C1 segment of cervical spinal cord (tissue), 14 donors: Measurements from ENCODE around the gene FOXJ3.

Experiments used
- DNase-seq, 14 donors: peaks; one replicate each; lab custom pipeline; 2025; lab: John Stamatoyannopoulos, UW

Gene FOXJ3

DNA sequence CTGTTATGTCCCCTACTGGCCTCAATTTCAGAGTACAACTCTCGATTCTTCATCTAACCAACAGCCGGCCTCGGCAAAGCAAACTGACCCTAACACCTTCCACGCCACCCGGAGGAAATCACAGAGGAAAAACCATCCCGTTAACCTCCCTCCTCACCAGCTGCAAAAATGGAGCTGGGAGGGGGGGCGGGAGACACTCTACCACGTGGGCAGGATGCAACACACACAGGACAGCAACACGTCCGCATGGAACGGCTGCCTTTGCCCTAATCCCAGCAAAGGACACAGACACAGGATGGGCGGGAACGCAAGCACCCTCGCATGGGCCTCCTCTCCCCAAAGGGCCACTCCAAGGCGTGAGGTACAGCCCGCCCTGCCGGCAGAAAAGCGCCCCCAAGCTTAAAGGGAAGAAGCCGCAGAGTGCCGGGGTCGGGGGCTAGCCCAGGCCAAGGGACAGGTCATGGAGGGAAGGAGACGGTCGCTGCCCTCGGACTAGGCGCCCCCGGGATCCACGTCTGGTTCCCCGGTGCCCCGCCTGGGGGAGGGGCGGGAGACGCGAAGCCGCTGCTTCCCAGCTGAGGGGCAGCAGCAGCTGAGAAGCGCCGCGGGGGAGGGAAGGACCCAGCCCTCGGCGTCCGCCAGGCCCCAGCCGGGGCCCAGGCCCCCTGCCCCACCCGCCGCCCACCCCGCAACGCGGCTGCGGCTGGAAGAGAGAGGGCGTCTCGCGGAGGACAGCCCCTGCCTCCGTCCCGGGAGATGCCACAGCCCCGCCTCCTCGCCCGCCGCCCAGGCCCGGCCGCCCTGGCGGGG, 590 bp downstream of the FOXJ3 start:
- DNase-seq: peak in 13 of 14 donors; percentile 45 to 84 (median 69)

DNA sequence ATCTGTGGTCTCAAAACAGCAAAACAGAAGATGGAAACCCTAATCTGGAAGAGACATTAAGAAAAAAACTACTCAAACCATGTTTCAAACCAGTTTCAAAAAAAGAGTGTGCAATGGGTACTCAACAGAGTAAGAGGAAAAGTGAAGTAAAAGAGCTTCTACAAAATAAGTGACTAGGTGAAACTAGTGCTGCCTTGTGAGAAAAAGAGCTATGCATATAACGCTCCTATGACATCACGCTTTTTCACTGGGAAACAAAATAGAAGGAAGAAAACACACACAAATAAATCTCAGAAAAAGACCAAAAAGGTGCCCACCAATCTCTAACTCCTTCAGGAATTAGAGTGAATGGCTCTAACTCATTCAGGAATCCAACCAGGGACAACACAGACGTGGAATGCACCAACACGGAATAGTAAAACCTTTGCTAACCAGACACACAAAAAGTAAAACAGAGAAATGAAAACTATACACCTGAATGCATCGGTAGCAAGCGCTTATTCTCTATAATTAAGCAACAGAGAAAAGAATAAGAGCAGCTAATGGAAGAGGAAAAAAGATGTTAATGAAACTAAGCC, 1.3 kb downstream of the FOXJ3 start:
- DNase-seq: no peak

DNA sequence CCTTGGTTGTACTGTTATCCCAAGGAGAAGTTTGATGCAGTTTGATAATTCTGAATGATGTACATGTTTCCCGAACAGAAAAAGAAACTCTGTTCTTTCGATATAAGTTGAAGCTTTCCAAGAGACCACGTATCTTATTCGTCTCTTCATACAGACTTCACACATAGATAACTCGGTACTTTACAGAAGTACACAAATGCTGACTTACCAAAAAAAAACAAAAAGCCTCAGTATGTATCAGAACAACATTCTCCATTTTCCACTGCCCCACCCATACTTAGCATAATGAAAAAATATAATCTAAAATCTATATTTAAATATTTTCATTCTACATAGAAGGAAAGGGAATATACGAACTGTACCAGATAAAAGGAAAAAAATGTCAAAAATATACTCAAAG, 2.2 kb downstream of the FOXJ3 start:
- DNase-seq: no peak

DNA sequence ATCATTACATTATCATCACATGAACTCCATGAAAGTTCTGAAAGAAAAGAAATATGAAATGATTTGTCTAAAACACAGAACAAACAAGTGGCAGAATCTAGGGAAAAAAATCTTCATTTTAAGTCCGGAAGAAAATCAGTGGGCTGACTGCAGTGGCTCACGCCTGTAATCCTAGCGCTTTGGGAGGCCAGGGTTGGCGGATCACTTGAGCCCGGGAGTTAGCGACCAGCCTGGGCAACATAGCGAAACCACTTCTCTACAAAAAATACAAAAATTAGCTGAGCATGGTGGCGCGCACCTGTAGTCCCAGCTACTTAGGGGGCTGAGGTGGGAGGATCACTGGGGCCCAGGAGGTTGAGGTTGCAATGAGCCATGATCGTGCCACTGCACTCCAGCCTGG, 4.8 kb downstream of the FOXJ3 start:
- DNase-seq: no peak

DNA sequence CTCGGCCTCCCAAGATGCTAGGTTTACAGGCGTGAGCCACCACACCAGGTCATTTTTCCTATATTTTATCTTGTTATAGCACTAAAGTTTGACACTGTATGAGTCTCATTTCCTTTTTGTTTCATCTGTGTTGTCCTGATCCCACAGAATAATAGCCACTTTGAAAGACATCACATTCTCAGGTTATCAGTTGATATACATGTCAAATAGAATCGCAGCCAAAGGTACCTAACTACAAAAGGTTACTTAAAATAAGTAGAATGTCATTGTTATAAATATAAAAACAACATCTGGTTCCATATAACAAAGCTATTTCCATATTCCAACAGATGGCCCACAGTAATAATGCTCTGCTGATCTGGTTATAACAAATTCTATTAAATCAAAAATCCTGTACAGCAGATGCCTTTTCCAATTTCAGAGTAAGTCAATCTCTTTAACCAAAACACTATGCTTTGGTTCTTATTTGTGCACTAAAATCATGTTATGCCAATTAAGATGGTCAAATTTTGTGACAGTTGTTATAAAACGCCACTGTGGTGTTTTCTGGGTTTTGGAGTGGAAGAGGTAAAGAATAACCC, 6.0 kb downstream of the FOXJ3 start:
- DNase-seq: no peak

DNA sequence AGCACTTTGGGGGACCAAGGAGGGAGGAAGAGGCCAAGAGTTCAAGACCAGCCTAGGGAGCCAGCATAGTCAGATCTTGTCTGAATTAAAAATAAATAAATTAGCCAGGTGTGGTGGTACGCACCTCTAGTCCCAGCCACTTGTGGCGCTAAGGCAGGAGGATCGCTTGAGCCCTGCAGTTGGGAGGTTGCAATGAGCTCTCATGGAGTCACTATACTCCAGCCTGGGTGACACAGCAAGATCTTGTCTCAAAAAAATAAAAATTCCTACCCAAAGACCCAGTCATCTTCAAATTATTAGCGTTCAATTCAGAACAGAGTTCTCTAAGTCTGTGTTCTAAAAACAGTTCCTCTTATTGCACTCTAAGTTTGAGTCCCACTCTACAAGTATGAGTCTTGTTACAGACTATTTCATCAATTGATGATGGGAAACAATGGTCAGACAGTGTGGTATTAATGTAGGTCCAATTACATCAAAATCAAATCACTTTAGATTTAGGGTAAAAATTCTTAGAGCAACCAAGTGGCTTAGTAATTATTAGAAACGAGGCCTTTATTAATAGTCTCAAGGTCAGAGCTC, 6.9 kb downstream of the FOXJ3 start:
- DNase-seq: no peak

DNA sequence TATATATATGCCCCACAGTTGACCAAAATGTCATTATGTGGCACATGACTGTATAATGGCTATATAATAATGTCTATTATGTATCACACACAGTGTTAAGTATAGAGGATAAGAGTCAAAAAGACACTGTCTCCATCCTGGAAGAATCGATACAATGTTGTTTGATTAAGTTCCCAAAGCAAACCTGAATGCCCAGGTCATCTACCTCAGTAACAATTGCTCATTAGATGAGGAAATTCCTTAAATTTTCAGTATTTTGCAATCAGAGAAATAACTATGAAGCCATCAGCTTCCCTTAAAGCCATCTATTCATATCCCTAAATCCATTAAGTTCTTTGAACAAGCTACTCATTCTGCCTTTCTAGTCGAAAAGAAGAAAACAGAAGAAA, 10.0 kb downstream of the FOXJ3 start:
- DNase-seq: no peak

DNA sequence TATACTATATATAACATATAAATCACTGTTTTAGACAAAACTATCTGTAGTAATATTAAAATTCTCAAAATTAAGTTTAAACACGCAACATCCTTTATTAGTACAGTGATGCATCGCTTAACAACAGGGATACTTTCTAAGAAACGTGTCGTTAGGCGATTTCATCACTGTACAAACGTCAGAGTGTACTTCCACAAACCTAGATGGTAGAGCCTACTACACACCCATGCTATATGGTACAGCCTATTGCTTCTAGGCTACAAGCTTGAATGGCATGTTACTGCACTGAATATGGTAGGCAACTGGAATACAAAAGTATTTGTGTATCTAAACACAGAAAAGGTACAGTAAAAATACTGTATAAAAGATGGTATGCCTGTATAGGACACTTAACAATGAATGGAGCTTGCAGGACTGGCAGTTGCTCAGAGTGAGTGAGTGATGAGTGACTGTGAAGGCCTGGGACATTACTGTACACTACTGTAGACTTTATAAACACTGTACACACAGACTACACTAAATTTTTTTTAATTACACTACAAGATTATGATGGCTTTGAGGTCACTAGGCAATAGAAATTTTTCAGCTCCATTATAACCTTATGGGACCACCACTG, 10.5 kb downstream of the FOXJ3 start:
- DNase-seq: no peak

DNA sequence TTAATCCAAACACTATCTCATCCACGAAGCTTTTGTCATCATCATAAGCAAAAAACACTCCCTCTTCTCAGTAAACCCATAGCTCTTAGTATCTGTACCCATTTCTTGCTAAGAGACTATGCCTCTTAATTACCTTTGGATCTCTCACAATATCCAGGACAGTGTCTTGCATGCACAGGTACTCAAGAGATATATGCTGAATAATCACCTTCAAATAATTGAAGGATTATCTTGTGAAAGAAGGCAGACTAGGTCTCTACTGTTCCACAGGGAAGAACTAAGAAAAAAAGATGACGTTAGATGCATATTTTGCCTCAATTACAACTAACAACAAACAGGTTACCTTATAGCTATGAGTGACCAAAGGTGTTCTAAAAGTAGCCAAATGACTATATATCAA, 11.5 kb downstream of the FOXJ3 start:
- no peak for DNase-seq

DNA sequence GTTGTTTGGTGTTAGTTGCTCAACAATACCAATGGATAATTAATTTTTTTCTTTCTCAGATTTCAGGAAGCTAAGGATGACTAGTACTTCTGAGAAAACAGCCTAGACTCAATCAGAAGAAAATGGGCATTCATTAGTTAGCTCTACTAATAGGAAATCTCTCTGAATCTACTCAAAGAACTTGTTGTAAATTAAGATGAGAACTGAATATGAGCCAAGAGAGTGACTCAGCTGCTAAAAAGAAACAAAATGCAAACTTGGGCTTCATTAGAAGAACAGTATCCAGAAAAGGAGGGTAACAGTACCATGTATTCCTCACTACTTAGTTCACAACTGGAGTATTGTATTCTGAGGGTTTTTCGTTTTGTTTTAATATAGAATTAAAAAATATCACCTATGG, 12.5 kb downstream of the FOXJ3 start:
- no peak for DNase-seq

DNA sequence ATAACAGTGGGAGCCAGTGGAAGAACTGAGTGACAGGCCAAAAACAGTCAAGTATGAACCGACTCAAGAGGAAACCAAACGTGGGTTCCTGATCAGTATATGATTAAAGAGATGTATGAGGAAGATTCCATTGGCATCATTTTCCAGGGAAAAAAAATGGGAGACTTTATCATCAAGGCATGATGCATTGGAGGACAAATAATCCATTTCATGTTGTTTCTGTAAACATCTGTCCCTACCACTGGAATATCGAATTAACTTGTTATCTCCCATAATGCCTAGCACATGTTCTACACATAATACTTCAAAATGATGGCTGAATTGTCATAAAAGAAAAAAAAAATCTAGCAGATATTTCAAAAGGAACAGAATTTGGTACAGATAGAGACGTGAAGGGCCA, 13.3 kb downstream of the FOXJ3 start:
- no peak for DNase-seq

DNA sequence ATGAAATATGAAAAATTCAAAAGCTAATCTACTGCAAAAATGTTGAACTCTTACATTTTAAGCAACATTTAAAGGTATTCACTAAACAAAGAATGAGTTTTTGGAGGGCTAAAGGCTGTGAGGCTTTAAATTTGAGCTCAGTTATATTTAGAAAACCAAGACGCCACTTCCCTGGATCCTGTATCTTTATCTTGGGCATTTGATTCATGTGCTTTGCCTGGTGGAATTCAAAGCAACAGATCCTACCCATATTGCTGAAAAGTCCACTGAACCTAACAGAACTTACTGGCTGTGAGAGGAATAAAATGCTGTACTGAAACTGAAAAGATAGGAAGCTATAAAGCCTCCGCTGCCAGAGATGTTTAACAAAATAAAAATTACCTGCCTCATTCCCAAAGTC, 14.3 kb downstream of the FOXJ3 start:
- no peak for DNase-seq

DNA sequence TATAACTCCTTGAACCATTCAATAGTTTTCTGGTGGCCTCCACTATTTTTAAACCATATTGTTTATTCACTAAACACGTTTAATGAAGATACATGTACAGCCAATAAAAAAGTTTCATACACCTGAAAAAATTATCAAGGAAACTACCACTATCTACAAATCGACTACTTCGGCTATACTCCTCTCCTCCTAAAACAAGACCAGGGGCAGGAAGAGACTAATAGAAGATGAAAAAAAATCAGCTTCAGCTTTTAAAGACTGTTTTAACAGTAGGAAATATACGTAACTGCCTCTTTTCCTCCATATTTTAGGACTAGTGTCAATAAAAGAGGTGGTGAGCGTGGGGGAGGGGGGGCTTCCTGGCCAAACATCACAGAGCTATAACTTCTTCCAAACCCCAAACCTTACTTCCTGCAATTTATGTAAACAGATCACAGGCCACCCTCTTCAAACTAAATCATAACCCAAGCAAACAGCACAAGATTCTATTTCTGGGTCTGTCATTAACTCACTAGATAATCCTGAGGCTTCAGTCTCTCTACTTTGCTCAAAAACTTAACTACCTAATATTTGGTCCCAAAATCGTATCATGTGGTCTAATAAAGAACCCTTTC, 15.1 kb downstream of the FOXJ3 start:
- no peak for DNase-seq

DNA sequence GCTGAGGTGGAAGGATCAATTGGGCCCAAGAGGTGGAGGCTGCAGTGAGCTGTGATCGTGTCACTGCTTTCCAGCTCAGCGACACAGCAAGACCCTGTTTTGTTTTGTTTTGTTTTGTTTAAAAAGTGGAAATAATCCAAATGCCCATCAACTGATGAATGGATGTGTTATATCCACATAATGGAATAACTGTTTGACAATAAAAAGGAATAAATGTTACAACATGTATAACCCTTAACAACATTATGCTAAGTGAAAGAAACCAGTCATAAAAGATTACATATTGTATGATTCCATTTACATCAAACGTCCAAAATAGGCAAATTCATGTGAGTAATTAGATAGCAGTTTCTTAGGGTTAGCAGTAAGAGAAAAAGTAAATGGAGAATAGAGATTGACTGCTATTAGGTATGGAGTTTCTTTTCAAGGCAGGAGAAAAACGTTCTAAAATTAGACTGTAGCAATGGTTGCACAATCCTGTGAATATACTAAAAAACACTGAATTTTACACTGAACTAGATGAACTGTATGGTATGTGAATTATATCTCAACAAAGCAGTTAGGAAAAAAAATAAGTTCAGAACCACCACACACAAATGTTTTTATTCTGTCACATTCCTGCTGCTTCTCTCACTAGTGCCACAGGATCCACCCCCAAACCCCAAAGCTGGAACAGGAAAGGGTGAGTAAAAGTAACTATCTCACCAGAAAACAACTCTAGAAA, 15.7 kb downstream of the FOXJ3 start:
- peak in 1 of 14 donors; percentile 5 for DNase-seq

DNA sequence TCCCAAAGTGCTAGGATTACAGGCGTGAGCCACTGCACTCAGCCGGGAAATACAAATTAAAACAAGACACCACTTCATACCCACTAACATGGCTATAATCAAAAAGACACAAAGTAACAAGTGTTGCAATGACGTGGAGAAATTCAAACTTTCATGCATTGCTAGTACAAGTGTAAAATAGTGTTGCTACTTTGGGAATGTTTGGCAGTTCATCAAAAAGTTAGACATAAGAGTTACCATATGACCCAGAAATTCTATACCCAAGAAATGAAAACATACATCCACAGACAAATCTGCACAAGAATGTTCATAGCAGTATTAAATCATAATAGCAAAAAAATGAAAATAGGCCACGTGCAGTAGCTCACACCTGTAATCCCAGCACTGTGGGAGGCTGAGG, 16.4 kb downstream of the FOXJ3 start:
- no peak for DNase-seq

DNA sequence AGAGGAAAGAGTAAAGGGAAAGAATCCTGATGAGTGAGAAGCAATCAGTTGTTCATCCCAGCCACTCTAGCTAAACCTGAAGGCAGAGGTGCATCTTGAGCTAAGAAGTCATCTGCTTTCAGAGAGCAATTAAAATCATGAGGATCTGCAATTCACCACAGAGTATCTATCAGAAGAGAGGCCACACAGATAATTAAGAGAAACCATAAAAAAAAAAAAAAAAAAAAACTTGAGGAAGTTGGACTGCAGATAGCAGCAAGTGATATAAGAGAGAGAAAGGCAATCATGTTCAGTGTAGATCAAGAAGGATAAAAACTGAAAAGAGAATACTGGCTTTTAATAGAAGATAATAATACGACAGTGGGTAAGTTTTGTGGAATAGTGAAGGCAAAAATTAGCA, 17.7 kb downstream of the FOXJ3 start:
- no peak for DNase-seq

DNA sequence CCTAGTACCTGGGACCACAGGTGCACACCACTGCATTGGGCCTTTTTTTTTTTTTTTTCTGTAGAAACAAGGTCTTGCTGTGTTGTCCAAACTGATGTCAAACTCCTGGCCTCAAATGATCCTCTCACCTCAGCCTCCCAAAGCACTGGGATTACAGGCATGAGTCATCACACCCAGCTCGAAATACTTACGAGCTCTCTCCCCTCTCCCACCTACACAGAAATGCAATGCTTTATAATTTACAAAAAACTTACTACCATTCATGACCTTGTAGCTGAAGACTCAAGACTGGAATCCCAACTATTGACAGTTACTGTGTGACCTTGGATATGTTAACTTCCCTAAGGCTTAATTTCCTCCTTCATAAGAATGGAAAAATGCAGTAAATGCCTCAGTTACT, 18.7 kb downstream of the FOXJ3 start:
- no peak for DNase-seq

DNA sequence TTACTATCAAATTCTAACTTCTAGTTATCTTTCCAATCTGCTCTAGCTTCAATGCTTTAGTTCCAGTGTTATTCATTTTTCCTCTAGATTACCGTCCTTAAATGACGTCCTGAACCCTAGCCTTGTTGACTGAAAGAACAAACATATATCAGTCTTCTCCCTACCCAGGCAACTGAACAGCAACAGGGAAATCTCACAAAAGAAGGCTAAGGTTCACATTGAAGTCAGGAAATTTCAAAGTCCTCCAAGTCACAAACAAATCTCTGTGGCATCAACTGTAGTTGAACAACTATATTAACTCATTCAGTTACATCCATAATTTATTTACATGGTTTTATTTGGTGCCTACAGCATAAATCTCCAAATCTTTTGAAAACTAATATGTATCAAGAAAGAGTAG, 19.5 kb downstream of the FOXJ3 start:
- DNase-seq: no peak

DNA sequence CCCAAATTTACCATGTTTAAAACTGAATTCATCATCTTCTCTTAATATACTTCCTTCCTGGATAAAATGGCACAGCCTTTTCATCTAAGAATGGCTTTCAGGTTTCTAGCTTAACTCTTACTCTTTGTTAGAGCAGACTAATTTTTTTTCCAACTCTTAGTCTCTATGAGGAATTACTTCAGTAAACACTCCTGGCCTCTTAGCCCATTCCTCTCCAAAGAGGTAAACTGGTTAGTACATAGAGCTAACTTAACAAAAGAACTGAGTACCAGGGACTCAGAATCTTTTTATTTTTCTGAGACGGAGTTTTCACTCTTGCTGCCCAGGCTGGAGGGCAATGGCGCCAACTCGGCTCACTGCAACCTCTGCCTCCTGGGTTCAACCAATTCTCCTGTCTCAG, 21.1 kb downstream of the FOXJ3 start:
- DNase-seq: no peak

DNA sequence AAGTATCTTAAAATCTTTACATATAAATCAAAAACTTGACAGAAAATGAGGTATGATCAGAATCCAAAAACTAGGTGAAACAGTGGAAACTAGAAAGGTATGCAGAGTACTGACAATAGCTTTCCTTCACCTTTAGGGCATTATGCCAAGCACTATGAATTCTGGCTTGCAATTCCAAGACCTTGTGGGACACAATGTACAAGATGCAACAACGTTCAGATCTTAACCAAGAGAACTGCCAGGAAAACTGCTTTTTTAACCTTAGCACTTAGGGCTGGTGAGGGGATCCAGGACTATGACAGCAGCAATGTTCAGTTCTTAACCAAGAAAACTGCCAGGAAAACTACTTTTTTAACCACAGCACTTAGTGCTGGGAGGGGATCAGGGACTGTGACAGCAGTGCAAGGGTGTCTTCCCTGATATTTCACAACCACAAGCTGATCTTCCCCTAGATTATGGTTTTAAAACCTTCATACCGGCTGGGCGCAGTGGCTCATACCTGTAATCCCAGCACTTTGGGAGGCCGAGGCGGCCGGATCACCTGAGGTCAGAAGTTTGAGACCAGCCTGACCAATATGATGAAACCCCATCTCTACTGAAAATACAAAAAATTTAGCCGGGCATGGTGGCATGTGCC, 22.3 kb downstream of the FOXJ3 start:
- peak in 1 of 14 donors; percentile 10 for DNase-seq

DNA sequence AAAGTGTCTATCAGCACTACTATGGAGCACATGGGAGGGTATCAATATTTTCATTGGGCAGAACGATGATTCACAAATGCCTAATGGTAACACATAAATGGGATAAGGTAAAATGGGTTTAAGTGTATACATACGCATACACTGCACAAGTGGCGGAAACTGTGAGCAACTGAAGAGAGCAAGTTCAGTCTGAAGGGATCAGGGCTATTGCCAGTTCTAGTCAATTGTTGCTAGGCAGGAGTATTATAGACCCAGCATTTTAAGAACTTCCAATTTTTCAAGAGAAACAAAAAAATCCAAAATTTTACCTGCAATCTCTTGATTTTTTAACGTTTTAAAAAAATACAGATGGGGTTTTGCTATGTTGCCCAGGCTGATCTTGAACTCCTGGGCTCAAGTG, 23.1 kb downstream of the FOXJ3 start:
- no peak for DNase-seq
